ENCODE measurements around the gene TTN. TPM values are rescaled to one million over a fixed set of nuclear protein-coding genes. Genes with fewer than 3 reads are reported as not detected.

The TTN gene
- total and polyA plus RNA-seq, 2 experiments from 2014 or later = 12.5 to 15.7 TPM

DNA sequence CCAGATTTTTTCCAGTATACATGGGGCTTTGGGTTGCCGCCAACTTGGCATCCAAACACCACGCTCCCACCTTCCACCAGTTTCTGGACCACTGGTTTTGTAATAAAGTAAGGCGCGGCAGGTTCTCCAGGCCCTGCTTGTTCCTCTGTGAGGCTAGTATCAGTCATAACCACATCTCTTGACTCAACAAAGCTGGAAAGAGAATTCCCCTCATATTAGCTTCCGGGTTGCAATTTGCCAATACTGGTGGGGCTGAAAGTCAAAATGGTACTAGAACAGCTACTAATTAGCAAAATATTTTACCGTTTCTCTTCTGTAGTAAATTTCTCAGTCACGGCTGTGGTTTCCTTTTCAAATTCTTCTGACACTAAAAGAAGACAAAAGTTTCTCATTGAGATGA lies 25.0 kb downstream of the TTN start (continued):
- TF ChIP-seq, protein P1, sequence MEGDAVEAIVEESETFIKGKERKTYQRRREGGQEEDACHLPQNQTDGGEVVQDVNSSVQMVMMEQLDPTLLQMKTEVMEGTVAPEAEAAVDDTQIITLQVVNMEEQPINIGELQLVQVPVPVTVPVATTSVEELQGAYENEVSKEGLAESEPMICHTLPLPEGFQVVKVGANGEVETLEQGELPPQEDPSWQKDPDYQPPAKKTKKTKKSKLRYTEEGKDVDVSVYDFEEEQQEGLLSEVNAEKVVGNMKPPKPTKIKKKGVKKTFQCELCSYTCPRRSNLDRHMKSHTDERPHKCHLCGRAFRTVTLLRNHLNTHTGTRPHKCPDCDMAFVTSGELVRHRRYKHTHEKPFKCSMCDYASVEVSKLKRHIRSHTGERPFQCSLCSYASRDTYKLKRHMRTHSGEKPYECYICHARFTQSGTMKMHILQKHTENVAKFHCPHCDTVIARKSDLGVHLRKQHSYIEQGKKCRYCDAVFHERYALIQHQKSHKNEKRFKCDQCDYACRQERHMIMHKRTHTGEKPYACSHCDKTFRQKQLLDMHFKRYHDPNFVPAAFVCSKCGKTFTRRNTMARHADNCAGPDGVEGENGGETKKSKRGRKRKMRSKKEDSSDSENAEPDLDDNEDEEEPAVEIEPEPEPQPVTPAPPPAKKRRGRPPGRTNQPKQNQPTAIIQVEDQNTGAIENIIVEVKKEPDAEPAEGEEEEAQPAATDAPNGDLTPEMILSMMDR (conservative IDR thresholded peaks at IDR 0.05; ENCODE audit: low read depth in 2 of 2) = no peak
- TF ChIP-seq, protein P2, sequence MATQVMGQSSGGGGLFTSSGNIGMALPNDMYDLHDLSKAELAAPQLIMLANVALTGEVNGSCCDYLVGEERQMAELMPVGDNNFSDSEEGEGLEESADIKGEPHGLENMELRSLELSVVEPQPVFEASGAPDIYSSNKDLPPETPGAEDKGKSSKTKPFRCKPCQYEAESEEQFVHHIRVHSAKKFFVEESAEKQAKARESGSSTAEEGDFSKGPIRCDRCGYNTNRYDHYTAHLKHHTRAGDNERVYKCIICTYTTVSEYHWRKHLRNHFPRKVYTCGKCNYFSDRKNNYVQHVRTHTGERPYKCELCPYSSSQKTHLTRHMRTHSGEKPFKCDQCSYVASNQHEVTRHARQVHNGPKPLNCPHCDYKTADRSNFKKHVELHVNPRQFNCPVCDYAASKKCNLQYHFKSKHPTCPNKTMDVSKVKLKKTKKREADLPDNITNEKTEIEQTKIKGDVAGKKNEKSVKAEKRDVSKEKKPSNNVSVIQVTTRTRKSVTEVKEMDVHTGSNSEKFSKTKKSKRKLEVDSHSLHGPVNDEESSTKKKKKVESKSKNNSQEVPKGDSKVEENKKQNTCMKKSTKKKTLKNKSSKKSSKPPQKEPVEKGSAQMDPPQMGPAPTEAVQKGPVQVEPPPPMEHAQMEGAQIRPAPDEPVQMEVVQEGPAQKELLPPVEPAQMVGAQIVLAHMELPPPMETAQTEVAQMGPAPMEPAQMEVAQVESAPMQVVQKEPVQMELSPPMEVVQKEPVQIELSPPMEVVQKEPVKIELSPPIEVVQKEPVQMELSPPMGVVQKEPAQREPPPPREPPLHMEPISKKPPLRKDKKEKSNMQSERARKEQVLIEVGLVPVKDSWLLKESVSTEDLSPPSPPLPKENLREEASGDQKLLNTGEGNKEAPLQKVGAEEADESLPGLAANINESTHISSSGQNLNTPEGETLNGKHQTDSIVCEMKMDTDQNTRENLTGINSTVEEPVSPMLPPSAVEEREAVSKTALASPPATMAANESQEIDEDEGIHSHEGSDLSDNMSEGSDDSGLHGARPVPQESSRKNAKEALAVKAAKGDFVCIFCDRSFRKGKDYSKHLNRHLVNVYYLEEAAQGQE (IDR thresholded peaks at IDR 0.05; ENCODE audit: unreplicated experiment) = no peak
- no peak for TF ChIP-seq ZNF331 (CRISPR knock-in tag; IDR thresholded peaks at IDR 0.05; ENCODE audit: low read depth)

DNA sequence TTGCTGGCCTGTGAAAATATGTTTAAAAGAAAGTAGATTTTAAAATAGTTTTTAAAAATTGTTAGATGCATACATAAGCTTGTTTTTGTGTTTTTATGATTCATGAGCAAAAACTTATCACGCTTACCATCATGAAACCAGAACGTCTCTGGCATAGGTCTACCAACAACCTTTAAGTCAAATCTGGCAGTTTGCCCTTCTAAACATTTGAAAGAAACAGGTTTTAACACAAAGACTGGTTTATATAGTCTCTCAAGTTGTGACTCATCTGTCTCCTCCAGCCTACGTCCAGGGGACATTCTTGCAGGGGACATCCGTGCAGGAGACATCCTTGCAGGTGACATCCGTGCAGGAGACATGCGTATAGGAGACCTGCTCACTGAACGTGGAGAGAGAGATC lies 29.6 kb downstream of the TTN start:
- no peaks in the 10 kb centered on the region for H3F3A ChIP-seq (replicated peaks; ENCODE audit: low read depth)
- no peaks in the 10 kb centered on the region for H3K4me1 ChIP-seq (ENCODE audit: insufficient read depth)
- no peak overlapping the region for H3K4me2 ChIP-seq
- ATAC-seq (no peak), DNase-seq (ENCODE audit: low spot score) (no peak)
- no peaks in the 10 kb centered on the region for H3K79me2 ChIP-seq (replicated peaks; ENCODE audit: insufficient read depth)
- Mint-ChIP-seq H3K9me3 (no peaks in the 10 kb centered on the region), H3K4me3 (no peak overlapping the region), H3K27me3 (ENCODE audit: insufficient read depth, low read depth, poor library complexity) (no peaks in the 10 kb centered on the region), H3K36me3 (ENCODE audit: low read depth) (peaks cover 8% of the 10 kb centered on the region; the same call in 2 of the 3 replicates), H3K4me1 (no peaks in the 10 kb centered on the region), H3K27ac (no peak overlapping the region)
- H2AFZ ChIP-seq = no peak overlapping the region
- no peaks in the 10 kb centered on the region for H3K9me2 ChIP-seq (ENCODE audit: insufficient read depth)
- H3K27ac ChIP-seq (ENCODE audit: low read depth) = no peak overlapping the region
- no peaks in the 10 kb centered on the region for H4K20me1 ChIP-seq (replicated peaks; ENCODE audit: insufficient read depth)
- H3K4me3 ChIP-seq = no peak overlapping the region
- H3K36me3 ChIP-seq (ENCODE audit: insufficient read depth) = peaks cover 5% of the 10 kb centered on the region; the same call in 1 of the 2 replicates
- no peaks in the 10 kb centered on the region for H3K27me3 ChIP-seq (ENCODE audit: insufficient read depth)
- TF ChIP-seq, protein P1 (conservative IDR thresholded peaks at IDR 0.05; ENCODE audit: low read depth in 2 of 2) = no peak
- no peak for TF ChIP-seq STAT1 (IDR thresholded peaks at IDR 0.05; ENCODE audit: unreplicated experiment)
- TF ChIP-seq POLR2AphosphoS5 (IDR thresholded peaks at IDR 0.05; ENCODE audit: low read depth) = no peak
- TF ChIP-seq, protein P2 (IDR thresholded peaks at IDR 0.05; ENCODE audit: unreplicated experiment) = no peak
- TF ChIP-seq JUNB (IDR thresholded peaks at IDR 0.05; ENCODE audit: unreplicated experiment) = no peak
- no peak for TF ChIP-seq EZH2 (IDR thresholded peaks at IDR 0.05; ENCODE audit: low read depth, unreplicated experiment)
- TF ChIP-seq ZNF114 (CRISPR knock-in tag; IDR thresholded peaks at IDR 0.05) = no peak
- no peak for TF ChIP-seq ZNF331 (CRISPR knock-in tag; IDR thresholded peaks at IDR 0.05; ENCODE audit: low read depth)
